Lower leg skin (tissue), 3 donors: ENCODE measurements around the gene RNF113B.

Experiments
- POLR2A ChIP-seq, 2 donors: fragments of 450-650 bp; IDR thresholded peaks; one replicate each; pipeline ENCODE4 v1.6.1; 2016 to 2017; ENCODE audit warnings: antibody characterized with exemption in 2 of 2, mild to moderate bottlenecking in 1 of 2, moderate library complexity in 1 of 2
- TF ChIP-seq, protein P1 (sequence below), 3 donors: fragments of 450-650 bp; IDR thresholded peaks; one replicate each; pipeline ENCODE4 v1.5.1; 2016; ENCODE audit warnings: antibody characterized with exemption in 3 of 3, mild to moderate bottlenecking in 3 of 3, moderate library complexity in 2 of 3

DNA sequence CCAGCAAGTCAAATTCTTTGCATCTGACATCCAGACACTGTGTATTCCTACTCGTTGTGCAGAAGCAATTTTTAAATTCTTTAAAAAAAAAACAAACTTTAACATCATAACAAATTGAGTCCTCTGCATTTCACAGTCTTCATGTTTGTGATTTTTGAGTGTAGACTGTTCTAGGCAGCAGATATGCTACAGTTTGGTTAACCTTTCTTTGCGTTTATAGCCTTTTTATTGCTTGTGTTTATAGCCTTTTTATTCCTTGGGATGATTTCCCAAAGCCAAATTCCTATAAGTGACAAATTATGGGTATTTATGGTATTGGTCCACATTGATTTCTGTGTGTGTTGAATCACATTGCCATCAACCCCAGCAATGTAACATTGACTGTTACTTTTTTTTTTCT is 14.9 kb upstream of the RNF113B start:
- TF ChIP-seq, protein P1, sequence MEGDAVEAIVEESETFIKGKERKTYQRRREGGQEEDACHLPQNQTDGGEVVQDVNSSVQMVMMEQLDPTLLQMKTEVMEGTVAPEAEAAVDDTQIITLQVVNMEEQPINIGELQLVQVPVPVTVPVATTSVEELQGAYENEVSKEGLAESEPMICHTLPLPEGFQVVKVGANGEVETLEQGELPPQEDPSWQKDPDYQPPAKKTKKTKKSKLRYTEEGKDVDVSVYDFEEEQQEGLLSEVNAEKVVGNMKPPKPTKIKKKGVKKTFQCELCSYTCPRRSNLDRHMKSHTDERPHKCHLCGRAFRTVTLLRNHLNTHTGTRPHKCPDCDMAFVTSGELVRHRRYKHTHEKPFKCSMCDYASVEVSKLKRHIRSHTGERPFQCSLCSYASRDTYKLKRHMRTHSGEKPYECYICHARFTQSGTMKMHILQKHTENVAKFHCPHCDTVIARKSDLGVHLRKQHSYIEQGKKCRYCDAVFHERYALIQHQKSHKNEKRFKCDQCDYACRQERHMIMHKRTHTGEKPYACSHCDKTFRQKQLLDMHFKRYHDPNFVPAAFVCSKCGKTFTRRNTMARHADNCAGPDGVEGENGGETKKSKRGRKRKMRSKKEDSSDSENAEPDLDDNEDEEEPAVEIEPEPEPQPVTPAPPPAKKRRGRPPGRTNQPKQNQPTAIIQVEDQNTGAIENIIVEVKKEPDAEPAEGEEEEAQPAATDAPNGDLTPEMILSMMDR (IDR thresholded peaks at IDR 0.05) = no peak
- no peak for TF ChIP-seq POLR2A (IDR thresholded peaks at IDR 0.05)
